ENCODE measurements around the gene STK10.

DNA sequence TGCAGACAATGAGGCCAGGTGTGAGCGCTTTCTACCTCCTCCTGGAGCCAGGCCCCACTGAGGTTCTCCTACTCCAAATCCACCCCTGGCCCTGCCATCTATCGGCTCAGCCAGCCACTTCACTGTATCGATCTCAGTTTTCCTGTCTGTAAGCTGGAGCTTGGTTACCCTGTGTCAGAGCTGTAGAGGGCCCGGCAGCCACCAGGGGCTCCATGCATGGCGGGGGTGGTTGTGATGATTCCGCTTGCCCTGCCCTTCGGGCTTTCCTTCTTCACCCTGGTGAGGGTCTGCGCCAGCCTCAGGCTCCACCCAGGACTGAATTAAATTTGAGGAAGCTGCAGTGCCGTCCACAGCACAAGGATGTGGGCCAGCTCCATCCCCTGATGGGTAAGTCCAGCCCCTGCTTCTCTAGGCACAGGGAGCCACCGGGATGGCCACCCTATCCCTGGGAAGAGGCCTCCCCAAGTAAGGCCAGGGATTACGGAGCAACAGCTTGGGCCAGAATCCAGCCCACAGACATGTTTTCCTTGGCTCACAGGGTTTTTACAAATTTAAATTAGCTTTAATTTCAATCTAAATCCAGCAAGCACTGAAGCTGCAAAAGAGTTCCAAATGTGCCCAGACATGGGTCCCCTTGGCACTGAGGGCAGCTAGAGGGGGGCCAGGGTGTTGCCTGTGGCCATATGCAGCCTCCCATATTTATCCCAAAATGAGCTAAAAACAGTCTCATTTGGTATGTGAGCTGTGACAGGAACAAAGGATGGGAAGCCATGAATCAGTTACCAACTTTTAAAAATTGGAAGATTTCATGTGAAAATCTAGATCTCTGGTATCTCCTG, 92.4 kb downstream of the STK10 start:
- TF ChIP-seq FOXM1 (IDR thresholded peaks at IDR 0.05; ENCODE audit: borderline replicate concordance, low read depth) (no peak), CEBPB (IDR thresholded peaks at IDR 0.05) (no peak), RAD21 (IDR thresholded peaks at IDR 0.05; ENCODE audit: low read depth) (no peak), ZBTB7A (IDR thresholded peaks at IDR 0.05; ENCODE audit: low read depth) (no peak)

Measured in Ishikawa (cell line).